ENCODE measurements around the gene C2orf49.

The C2orf49 gene

DNA sequence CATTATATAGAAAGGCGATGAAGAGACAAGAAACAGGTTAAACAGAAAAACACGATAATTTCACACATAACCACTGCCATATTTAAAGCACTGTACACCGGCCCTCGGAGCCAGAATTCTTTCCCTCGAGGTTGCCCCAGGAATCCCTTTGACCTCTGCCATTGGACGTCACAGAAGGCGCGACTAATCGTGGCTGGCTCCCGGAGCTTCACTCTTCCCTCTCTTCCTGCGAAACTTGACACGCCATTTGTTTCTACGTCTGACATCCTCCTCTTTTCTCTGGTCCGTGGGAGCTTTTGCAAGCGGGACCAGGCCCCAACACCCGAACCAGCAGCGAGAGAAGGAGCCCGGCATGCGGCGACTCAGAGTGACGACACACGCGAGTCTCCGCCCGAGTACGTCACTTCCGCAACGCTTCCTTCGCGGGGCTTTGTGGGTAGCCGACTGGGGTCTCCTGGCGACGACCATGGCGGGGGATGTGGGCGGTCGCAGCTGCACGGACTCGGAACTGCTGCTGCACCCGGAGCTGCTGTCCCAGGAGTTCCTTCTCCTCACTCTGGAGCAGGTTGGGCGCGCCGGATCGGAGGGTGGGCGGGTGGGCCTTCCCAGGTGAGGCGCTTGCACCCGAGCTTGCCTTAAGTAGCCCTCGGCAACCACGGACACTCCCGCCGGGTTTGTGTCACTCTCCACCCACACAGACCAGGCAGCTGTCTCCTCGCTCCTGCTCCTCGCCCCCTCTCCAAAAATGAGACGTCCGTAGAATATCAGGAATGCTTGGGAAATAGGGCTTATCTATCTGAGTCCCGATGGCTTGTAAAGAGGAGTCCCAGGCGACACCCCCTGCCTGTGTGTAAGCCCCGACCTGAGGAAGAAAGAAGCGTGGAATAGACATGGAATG is at the start of gene C2orf49:
Gene C2orf49 (plus strand): TSS at position 419 of the 898 bp plus-strand sequence. CDS start 48 bp downstream, at position 467.
- Histone ChIP-seq H3K4me1 (ENCODE audit: low read depth, poor library complexity, severe bottlenecking) (peaks cover 29% of the 10 kb centered on the region), H2AFZ (ENCODE audit: low read depth) (peak within 1 kb of the TSS; percentile 91), H3K4me3 (IDR thresholded peaks at IDR 0.05; ENCODE audit: insufficient read depth, low read depth, low read length) (peak within 1 kb of the TSS; percentile 83), H3K4me2 (peak within 1 kb of the TSS; percentile 87), H3K9ac (peak within 1 kb of the TSS; percentile 96), H3K36me3 (ENCODE audit: insufficient read depth) (peaks cover 4% of the 10 kb centered on the region; the same call in 1 of the 2 replicates), H3K27ac (peak within 1 kb of the TSS; percentile 96), H3K79me2 (ENCODE audit: insufficient read depth, low read depth) (peaks cover 38% of the 10 kb centered on the region), H3K27me3 (ENCODE audit: insufficient read depth, low read depth) (no peaks in the 10 kb centered on the region), H4K20me1 (ENCODE audit: insufficient read depth) (no peaks in the 10 kb centered on the region)
- TF ChIP-seq, protein P1, sequence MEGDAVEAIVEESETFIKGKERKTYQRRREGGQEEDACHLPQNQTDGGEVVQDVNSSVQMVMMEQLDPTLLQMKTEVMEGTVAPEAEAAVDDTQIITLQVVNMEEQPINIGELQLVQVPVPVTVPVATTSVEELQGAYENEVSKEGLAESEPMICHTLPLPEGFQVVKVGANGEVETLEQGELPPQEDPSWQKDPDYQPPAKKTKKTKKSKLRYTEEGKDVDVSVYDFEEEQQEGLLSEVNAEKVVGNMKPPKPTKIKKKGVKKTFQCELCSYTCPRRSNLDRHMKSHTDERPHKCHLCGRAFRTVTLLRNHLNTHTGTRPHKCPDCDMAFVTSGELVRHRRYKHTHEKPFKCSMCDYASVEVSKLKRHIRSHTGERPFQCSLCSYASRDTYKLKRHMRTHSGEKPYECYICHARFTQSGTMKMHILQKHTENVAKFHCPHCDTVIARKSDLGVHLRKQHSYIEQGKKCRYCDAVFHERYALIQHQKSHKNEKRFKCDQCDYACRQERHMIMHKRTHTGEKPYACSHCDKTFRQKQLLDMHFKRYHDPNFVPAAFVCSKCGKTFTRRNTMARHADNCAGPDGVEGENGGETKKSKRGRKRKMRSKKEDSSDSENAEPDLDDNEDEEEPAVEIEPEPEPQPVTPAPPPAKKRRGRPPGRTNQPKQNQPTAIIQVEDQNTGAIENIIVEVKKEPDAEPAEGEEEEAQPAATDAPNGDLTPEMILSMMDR (conservative IDR thresholded peaks at IDR 0.05; ENCODE audit: low read depth, low read length): no peak

DNA sequence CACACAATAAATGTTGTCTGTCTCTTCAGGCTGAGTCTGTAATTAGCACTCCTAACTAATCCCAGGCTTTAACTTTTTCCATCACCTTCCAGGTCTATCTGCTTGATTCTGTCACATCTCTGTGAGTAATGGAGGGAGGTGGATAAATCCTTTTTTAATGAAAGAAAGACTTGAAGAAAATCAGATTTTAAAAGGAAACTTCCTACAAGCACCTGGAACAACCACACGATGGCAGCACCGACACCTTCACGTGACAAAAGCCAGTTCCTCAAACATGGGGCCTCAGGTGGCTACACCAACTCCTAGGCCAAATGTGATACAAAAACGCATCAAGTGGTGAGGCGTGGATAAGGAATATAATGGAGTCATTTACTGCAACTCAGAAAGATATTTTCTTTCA is 49.6 kb upstream of the C2orf49 start:
- TF ChIP-seq, protein P1 (conservative IDR thresholded peaks at IDR 0.05; ENCODE audit: low read depth, low read length): peak; percentile 50; the same call in 1 of the 2 replicates
- no peaks in the 10 kb centered on the region for H3K4me1 ChIP-seq (ENCODE audit: low read depth, poor library complexity, severe bottlenecking)
- H3K27ac ChIP-seq: no peak overlapping the region
- no peaks in the 10 kb centered on the region for H3K36me3 ChIP-seq (ENCODE audit: insufficient read depth)
- H2AFZ ChIP-seq (ENCODE audit: low read depth): no peak overlapping the region
- H3K79me2 ChIP-seq (ENCODE audit: insufficient read depth, low read depth): no peaks in the 10 kb centered on the region
- H3K4me3 ChIP-seq (IDR thresholded peaks at IDR 0.05; ENCODE audit: insufficient read depth, low read depth, low read length): no peak overlapping the region
- H4K20me1 ChIP-seq (ENCODE audit: insufficient read depth): no peaks in the 10 kb centered on the region
- H3K9ac ChIP-seq: no peak overlapping the region
- no peaks in the 10 kb centered on the region for H3K27me3 ChIP-seq (ENCODE audit: insufficient read depth, low read depth)
- no peak overlapping the region for H3K4me2 ChIP-seq

DNA sequence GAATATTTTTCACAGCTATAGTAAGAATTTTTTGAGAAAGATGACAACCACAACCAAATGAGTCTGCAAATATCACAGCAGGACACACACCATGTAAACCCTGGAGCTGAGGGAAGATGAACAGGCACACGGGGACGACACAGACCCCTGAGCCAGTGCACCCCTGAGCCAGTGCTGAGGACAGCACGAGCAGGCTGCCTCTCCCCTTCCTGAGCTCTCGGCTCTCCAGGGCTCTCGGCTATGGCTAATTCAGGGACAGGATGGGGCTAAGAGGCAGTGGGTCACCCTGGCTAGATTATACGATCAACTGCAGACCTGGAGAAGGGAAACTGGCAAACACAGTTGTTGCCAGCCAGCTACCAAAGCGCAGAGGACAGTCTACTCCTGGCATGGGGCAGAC is 49.2 kb upstream of the C2orf49 start:
- H2AFZ ChIP-seq (ENCODE audit: low read depth): no peak overlapping the region
- H3K27me3 ChIP-seq (ENCODE audit: insufficient read depth, low read depth): no peaks in the 10 kb centered on the region
- H4K20me1 ChIP-seq (ENCODE audit: insufficient read depth): no peaks in the 10 kb centered on the region
- H3K27ac ChIP-seq: no peak overlapping the region
- no peak overlapping the region for H3K4me2 ChIP-seq
- no peaks in the 10 kb centered on the region for H3K4me1 ChIP-seq (ENCODE audit: low read depth, poor library complexity, severe bottlenecking)
- H3K4me3 ChIP-seq (IDR thresholded peaks at IDR 0.05; ENCODE audit: insufficient read depth, low read depth, low read length): no peak overlapping the region
- no peak overlapping the region for H3K9ac ChIP-seq
- TF ChIP-seq, protein P1 (conservative IDR thresholded peaks at IDR 0.05; ENCODE audit: low read depth, low read length): no peak
- no peaks in the 10 kb centered on the region for H3K79me2 ChIP-seq (ENCODE audit: insufficient read depth, low read depth)
- no peaks in the 10 kb centered on the region for H3K36me3 ChIP-seq (ENCODE audit: insufficient read depth)

DNA sequence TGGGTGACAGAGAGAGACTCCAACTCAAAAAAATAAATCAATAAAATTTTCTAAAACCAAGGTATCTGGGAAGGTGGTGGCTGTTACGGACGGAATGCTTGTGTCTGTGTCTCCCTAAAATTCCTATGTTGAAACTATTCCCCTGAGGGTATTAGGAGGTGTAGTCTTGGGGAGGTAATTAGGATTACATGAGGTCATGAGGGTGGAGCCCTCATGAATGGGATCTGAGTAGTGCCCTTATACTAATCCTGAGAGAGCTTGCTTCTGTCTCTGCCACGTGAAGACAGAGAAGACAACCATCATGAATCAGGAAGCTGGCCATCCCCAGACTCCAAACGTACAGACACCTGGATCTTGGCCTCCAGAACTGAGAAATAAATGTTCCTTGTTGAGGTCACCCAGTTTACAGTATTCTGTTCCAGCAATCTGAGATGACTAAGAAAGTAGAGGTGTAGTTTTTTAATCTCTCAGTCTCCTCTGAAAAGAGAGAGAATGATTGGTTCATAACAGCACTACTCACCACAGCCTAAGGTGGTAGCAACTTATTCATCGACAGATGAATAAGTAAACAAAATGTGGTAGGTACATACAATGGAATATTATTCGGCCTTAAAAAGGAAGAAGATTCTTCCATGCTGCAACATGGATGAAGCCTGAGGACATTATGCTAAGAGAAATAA is 46.2 kb upstream of the C2orf49 start:
- H3K27ac ChIP-seq: no peak overlapping the region
- TF ChIP-seq, protein P1 (conservative IDR thresholded peaks at IDR 0.05; ENCODE audit: low read depth, low read length): no peak
- H3K36me3 ChIP-seq (ENCODE audit: insufficient read depth): no peaks in the 10 kb centered on the region
- no peak overlapping the region for H3K9ac ChIP-seq
- no peak overlapping the region for H3K4me2 ChIP-seq
- no peaks in the 10 kb centered on the region for H3K79me2 ChIP-seq (ENCODE audit: insufficient read depth, low read depth)
- no peaks in the 10 kb centered on the region for H4K20me1 ChIP-seq (ENCODE audit: insufficient read depth)
- no peak overlapping the region for H3K4me3 ChIP-seq (IDR thresholded peaks at IDR 0.05; ENCODE audit: insufficient read depth, low read depth, low read length)
- no peaks in the 10 kb centered on the region for H3K27me3 ChIP-seq (ENCODE audit: insufficient read depth, low read depth)
- no peak overlapping the region for H2AFZ ChIP-seq (ENCODE audit: low read depth)
- H3K4me1 ChIP-seq (ENCODE audit: low read depth, poor library complexity, severe bottlenecking): peaks cover 4% of the 10 kb centered on the region

Data from KMS-11 (cell line).